Activated CD8-positive, alpha-beta memory T cell treated with anti-CD3 and anti-CD28 coated beads, Interleukin-2, amount 50 U/mL, for 48 hours (primary cell): Measurements from ENCODE around the gene NIPAL1.
A peak's percentile ranks its signal among the peaks of the same experiment; 100 is the strongest.

Source experiments
- DNase-seq: peaks from one replicate; pipeline ENCODE4 v3.0.0-alpha.2; 2020

NIPAL1 gene

DNA sequence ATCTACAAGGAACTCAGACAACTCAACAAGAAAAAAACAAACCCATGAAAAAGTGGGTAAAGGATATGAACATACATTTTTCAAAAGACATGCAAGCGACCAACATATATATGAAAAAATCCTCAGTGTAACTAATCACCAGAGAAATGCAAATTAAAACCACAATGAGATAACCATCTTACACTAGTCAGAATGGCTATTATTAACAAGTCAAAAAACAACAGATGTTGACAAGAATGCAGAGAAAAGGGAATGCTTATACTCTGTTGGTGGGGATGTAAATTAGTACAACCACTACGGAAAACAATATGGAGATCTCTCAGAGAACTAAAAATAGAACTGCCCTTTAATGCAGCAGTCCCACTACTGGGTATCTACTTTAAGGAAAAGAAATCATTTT lies 12.1 kb downstream of the NIPAL1 start:
- no peak for DNase-seq

DNA sequence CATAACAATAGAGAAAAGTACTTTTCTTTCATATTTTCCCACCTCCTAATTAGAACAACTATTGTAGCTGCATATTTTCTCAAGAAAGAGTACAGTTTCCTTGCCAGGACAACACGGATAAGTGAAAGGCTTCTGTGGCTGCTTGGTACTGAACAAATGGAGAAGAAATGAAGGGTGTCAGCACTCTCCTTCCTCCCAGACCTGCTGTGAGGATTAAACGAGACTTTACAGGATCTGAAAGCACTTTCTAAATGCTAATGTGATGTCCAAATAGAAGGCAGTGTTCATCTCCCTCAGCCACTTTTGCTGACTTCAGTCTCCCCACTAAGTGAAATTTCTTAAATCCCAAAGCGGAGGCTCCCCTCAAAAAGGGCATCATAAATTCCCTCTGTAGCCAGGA lies 13.9 kb downstream of the NIPAL1 start:
- no peak for DNase-seq

DNA sequence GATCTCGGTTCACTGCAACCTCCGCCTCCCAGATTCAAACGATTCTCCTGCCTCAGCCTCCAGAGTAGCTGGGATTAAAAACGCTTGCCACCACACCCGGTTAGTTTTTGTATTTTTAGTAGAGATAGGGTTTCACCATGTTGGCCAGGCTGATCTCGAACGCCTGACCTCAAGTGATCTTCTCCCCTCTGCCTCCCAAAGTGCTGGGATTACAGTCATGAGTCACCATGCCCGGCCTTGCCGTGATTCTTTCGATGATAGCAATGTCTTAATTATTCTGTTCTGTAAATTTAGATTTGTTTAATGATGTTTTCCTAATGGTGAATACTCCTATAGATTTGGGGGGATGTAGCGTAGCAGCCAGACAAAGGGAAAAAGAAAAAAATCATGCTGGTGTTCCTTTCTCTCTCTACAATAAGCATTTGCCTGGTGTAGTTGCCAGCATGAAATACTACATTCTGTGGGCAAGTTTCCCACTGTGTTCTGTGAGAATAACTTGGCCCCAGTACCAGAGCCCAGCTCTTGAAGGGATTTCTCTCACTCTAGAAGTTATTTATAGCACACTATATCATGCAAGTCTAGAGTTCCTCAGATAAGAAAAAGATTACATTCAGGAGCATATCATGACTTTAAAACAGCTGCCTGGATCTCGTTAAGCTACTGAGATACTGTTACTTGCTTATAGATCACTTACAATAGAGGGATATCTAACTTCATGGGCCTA lies 15.4 kb downstream of the NIPAL1 start:
- DNase-seq = no peak

DNA sequence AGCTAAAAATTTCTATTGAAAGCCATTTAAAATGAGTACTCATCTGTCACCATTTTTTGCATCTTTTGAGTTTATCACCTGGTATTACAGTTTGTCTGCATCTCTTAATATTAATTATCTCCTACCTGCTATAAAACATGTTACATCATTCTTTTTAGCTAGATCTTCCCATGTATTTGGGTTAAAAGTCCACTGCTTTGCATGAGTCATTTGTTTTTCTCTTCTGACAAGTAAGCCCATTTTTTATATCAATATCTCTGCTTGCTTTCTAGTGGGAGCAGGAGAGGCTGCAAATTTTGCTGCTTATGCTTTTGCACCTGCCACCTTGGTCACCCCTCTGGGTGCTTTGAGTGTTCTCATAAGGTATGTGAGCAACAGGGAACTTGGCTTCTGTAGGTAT lies 16.1 kb downstream of the NIPAL1 start:
- DNase-seq = no peak

DNA sequence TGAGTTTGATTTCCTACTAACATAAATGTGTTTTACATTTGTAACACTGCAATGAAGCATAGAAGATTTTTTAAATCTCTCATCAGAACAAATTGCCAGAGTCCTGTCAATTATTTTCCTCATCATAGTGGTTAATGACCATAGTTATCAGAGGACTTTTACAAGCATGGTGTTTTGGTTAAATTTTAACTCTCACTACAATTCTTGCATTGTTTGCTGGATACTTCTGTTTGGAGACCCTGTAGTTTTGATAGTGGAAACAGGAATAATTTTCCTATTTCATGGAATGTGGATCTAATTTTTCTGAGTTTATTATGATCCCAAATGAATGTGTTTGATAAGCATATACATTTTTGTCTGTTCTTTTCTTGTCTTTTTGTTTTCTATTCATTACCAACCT lies 16.8 kb downstream of the NIPAL1 start:
- no peak for DNase-seq

DNA sequence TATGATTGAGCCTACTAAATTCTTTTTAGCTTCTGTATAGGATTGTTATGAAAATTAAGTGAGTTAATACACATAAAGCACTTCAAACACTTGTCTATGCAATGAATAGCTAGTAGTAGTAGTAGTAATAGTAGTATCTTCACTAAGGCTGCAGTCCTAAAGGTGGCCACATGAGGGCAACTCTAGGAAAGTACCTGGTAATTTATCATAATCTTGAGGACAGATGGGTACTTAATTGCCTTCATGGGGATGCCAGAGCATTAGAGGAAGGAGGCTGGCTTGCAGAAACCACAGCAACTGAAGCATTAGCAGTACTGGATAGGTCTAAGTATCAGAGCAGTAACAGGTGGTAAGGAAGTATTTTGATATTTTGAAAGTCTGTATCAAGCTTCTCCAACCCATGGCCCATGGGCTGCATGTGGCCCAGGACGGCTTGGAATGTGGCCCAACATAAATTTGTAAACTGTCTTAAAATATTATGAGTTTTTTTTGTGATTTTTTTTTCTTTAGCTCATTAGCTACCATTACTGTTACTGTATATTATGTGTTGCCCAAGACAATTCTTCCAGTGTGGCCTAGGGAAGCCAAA lies 17.3 kb downstream of the NIPAL1 start:
- no peak for DNase-seq

DNA sequence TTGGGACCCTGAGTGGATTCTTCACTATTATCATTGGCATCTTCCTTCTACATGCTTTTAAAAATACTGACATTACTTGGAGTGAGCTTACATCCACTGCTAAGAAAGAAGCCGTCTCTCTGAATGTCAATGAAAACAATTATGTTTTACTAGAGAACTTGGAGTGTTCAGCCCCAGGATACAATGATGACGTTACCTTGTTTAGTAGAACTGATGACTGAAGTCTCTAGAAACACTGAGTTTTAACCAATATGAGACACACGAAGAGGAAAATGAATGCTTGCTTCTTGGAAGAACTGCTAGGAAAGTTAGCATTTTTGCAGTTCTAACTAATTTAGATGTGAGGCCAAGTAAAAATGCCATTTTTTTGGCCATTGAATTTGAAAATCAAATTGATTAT lies 19.4 kb downstream of the NIPAL1 start:
- no peak for DNase-seq

DNA sequence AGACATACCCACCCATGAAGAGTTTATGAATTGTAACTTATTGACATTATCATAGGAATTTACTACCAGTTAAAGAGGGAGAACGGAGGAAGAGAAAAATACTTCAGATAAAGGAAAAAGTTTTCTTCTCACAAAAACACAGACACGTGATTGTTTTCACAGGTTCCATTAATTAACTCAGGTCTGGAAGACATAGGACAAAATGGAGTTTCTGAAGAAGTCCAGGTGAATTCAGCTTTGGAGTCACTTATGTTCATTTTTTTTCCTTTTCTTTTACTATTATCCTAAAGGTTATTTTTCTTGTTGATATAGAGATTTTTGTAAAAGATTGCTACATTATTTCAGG lies 20.5 kb downstream of the NIPAL1 start:
- no peak for DNase-seq

DNA sequence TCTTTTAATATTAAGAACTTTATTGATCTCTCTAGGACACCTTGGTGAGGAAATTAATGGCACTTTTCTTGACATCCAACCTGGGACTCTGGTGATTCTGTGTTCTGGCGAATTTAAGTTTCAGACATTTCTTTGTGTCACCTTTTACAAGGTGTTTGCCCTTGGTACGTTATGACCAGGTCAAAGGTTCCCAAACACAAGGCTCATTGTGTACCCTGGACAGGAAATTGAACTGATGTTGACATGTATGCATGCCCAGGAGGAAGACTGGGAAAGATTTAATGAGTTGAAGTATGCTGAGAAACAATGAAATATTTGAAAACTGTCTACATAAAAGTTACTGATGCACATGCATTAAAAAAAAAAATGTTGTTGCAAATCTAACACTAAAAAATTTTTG lies 22.1 kb downstream of the NIPAL1 start:
- no peak for DNase-seq

DNA sequence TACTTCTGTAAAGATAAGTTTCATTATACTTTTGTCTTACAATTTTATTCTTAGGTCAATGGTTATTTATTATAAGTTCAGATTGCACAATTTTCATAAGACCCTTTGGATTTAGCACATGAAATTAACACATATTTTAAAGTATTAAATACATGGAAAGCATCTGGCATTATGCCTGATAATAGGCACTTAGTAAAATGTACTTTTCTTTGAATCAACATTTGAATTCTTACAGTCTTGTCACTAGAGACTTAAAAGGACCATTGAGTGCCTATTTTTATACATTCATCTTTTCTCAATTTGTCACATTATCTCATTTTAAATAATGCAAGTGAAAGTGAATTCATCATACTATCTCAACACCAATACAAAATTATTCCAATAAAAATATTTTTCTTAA lies 23.0 kb downstream of the NIPAL1 start:
- DNase-seq = no peak

DNA sequence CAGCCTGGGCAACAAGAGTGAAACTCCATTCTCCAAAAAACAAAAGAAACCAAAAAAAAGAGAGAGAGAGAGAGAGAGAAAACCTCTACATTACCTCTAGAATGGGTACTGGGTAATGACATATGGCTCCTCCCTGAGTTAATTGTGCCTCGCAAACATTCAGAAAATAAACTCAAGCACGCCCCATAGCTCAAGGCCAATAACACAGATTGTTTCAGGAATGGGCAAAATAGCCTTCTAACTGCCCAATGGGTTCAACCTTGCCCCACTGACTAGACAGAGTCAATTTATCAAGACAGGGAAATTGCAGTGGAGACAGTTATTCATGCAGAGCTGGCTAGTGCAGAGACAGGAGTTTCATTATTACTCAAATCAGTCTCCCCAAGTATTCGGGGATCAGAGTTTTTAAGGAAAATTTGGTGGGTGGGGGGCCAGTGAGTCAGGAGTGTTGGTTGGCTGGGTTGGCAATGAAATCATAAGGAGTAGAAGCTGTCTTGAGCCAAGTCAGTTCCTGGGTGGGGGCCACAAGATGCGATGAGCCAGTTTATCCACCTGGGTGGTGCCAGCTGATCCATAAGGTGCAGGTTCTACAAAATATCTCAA lies 25.1 kb downstream of the NIPAL1 start:
- DNase-seq = no peak

DNA sequence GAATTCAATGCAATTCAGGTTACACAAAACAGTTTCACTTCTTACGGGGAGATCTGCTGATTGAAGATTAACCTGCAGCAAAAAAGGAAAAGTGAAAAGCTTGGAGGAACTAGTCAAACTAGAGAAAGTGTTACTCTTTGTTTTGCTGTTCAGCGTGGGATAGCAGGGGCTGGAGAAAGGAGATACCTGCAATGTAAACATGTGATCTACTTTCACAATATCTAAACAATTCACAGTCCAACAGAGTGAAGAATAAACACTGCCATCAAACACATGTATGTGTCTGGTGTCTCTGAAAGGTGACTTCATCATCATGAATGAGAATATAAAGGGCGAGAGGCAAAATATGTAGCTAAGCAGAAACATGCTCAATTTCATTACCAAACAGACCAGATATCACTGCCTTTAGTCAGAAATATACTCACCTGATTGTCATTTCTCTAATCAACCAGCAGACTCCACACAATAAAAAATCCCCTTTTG lies 26.4 kb downstream of the NIPAL1 start:
- no peak for DNase-seq

DNA sequence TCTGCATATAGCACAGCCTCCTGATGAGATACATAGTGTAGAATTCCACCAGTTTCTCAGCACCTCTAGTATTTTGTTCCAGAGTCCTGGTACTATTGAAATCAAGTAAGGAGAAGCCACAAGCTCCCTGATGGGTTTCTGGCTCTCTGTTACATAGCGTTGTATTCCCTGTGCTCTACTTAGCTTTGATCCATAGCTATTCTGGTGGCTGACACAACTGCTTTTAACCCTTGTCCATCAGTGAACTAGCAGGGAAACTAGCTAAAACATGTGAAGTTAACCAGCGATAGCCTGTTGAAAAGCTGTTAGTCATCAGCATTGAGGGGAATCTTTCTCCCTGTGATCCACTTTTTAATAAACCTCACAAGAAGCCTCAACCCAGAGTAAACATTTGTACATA lies 26.9 kb downstream of the NIPAL1 start:
- no peak for DNase-seq

DNA sequence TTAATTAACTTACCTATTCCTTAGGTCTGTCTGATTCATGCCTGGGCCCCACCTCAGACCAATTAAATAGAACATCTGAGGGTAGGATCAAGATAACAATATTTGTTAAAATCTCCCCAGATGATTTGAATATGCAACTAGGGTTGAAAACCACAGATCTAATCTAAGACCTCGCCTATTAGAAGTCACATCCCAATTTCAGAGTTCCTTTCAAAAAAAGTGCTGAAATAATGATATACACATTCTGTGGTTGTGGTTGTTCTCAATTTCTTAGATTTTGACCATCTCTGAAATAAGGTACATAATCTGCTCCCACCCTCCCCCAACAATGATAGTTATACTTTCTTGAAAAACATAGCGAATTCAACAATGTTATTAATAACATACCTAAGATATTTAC lies 27.7 kb downstream of the NIPAL1 start:
- no peak for DNase-seq

DNA sequence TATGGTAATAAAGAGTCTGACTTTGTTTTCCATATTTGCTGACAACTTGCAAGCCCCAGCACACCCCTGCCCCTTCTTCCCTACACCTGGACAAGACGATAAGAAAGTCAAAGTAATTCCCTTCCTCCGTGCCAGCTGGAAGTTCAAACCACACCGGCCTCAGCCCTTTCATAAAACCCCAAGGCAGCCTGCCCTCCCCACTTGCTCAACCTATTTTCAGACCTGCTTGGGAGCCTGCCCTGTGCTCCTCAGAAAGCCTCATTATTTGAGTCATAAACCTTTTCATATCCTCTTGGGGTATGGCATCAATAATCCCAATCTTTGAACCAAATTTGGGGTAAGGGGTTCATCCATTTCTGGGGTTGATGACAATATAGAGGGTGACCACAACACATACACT lies 29.5 kb downstream of the NIPAL1 start:
- no peak for DNase-seq

DNA sequence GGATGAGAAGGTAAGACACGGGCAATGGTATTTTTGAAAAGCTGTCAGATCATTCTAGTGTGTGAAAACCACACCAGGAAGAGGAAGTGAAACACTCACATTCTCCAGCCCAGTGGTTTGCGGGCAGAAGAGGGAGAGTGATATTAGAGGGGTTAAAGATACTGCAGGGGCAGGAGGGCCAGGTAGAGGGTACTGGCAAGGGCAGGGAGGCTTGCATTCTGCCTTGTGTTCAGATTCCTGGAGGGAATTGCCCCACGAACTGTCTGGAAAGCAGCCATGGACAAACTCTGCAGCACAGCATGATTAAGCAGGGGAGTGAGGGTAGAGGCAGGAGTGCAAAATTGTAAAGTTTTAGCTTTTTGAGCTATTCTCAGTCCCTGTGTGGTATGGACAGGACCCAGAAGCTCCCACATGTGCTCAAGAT lies 30.9 kb downstream of the NIPAL1 start:
- peak; percentile 87 for DNase-seq

DNA sequence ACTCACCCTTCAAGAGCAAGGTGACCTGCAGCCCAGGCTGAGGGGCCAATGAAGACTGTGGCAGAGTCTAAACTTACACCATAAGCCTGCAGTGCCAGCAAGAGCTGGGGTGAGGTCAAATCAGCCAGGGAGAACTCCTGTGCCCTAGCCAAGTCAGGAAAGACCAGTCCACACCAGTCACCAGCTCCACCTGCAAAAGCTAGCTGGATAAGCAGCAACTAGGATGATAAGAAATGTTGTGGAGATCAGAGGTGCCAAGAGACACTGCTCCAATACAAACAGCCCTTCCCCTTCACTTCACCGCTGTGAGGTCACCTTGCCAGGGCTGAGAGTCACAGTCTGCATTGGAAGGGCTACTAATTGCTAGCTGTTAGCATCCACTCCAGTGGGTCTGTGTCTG lies 31.3 kb downstream of the NIPAL1 start:
- no peak for DNase-seq

DNA sequence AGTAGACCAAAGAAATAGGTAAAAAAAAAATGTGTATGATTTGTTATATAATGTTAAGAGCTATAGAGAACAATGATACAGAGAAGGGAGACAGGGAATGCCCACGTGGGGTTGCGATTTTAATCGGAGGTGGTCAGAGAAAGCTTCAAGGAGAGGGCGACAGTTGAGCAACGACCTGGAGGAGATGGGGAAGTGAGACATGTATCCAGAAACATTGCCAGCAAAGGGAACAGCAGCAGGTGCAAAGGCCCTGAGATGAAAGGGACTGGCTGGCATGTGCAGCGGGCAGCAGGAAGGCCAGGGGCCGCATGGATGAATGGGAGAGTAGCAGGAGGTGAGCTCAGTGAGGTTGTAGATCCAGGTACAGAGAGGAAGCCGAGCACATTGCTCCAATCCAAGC lies 32.9 kb downstream of the NIPAL1 start:
- DNase-seq = no peak

DNA sequence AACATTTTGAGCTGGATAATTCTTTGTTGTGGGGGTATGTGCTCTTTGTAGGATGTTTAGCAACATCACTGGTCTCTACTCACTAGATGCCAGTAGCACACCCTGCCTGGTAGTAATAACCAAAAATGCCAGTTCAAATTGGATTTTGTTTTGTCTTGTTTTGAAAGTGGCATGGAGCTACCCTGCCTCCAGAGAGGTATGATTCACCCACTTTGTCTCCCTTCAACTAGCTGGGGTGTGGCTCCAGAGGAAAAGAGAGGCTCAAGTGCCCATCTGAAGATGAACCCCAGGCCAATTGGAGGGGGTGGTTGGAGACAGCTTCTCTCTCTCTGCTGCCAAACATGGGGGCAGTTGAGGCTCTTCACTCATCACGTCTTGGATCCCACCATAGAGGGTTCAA lies 34.5 kb downstream of the NIPAL1 start:
- DNase-seq = no peak

DNA sequence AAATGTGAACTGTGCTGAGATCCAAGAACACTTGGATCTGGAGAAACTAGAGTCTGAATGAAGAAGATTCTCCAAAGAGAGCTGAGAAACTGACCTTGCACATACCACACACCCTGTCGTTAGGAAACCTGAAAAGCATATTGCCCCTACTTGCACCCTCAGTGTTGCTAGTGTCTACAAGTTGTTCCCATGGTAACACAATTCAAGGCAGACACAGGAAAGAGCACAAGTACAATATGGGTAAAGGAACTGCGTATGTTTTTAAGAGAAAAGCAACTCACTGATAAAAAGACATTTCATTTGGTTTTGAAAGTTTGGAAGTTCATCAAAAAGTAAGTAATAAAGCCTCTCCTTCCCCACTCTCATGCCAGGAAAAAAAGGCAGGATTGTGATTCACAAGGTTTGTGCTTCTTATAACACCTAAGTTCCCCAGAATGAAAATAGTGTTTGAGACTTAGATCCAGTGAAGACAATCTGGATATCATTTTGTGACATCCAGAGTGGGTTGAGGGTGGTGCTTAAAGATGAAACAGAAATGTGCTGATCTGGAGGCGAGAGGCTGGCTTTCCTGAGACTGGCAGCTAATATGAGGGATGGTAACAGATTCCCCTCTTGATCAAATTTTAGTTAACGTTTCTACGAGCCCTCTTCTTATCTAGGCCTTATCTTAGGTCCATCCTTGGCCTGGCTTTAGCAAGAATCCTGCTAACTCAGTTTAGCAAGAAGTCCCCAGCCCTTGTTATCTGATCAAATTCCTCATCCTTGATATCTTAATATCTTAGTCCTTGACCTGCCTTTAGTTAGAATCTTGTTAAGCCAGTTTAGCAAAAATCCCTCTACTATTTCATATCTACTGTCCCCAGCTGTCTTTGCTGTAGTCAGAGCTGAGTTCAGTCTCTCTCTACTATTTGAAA lies 42.3 kb downstream of the NIPAL1 start:
- no peak for DNase-seq

DNA sequence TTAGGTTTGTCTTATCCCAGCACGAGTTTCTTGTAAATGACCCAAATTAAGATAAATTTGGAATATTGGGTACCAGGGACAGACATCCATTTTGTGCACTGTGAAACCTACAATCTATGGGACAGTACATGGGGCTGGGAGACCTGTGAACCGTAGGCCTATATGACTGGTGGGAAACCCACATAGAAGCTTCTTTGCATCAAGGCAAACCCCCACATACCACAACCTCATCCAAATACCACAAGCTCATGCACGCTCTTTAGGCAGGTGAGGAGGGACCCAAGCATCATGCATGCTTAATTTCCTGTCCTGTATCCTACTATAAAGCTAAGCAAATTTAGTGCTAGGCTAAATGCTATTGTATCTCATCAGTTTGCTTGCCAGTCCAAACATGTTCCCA lies 47.8 kb downstream of the NIPAL1 start:
- DNase-seq = no peak

DNA sequence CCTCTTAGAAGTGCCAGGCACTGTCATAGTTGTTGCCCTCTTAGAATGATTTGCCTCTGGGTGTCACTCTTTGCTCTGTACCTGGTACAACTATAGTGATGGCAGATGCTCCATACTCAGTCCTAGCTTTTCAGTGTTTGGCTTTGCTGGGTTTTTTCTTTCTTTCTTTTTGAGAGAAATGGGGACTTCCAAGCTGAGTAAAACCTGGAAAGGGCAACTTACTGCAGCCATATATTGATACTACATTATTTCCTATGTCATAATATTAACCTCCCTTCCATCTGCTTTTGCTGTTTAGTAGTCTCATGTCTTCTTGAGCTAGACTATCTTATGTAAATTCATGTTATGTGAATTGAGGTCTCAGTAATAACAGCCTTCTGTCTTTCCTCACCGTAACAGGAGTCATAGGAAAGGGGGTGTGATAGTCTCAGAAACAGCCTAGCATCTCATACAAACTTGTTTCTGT lies 49.0 kb downstream of the NIPAL1 start:
- DNase-seq = no peak

DNA sequence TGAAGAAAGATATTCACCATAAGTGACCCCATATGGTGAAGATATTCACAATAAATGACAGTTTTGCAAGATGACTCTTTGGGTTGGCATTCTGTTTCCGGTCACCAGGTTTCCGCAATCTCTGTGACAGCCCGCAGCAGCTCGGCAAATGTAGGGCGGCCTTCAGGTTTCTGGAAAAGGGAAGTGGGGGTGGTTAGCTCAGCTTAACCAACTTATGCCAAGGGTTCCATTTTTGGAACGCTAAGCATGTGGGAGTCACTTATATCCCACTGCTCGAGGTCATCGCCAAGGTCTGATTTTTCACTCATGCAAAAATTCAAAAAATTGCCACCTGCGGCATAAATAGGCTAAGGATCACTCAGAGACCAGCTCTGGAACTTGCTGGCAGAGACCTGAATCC lies 51.0 kb downstream of the NIPAL1 start:
- no peak for DNase-seq

DNA sequence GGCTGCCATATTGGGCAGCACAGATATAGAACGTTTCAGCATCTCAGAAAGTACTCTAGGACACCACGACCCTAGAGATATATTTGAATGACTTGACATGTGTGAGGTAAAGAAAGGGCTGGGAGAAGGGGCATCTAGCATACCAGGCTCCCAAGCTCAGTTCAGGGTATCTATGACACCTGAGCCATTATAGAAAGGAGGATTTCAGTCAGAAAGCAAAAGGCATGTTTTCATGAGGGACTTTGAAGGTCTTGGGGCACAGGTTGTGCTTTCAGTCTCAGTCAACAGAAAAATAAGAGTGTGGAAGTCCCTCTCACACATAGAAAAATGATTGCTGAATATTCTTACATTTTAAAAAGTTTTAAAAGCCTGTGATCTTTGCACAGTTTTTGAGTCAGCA lies 51.6 kb downstream of the NIPAL1 start:
- no peak for DNase-seq
